Effector memory CD8-positive, alpha-beta T cell (primary cell): ENCODE measurements around the gene FUT8.

Experiments
- ATAC-seq: fragments of 150-1000 bp; cut with Tn5 transposase; replicated peaks from 2 replicates; pipeline ENCODE4 v1.10.0; 2021; ENCODE audit warnings: mild to moderate bottlenecking, moderate library complexity
- DNase-seq, 3 experiments: peaks; one replicate each; pipeline ENCODE4 v3.0.0; 2021
- H3K27ac Mint-ChIP-seq, 2 donors: one replicate each; pipeline ENCODE4 v1.8.0; 2022; ENCODE audit warnings: mild to moderate bottlenecking in 2 of 2, mixed read lengths in 2 of 2, moderate library complexity in 2 of 2
- H3K27me3 Mint-ChIP-seq, 2 donors: one replicate each; pipeline ENCODE4 v1.8.0; 2022; ENCODE audit warnings: mixed read lengths in 2 of 2
- H3K36me3 Mint-ChIP-seq: one replicate; pipeline ENCODE4 v1.8.0; 2022; ENCODE audit warnings: mild to moderate bottlenecking, moderate library complexity, mixed read lengths; ENCODE audit not compliant: insufficient read depth
- H3K4me1 Mint-ChIP-seq, 2 donors: one replicate each; pipeline ENCODE4 v1.8.0; 2022; ENCODE audit warnings: low read depth in 2 of 2, mixed read lengths in 2 of 2
- H3K4me3 Mint-ChIP-seq, 2 donors: one replicate each; pipeline ENCODE4 v1.8.0; 2022; ENCODE audit warnings: mild to moderate bottlenecking in 2 of 2, mixed read lengths in 2 of 2, moderate library complexity in 2 of 2
- H3K9me3 Mint-ChIP-seq, 2 donors: one replicate each; pipeline ENCODE4 v1.8.0; 2022; ENCODE audit warnings: mixed read lengths in 2 of 2

FUT8 gene

DNA sequence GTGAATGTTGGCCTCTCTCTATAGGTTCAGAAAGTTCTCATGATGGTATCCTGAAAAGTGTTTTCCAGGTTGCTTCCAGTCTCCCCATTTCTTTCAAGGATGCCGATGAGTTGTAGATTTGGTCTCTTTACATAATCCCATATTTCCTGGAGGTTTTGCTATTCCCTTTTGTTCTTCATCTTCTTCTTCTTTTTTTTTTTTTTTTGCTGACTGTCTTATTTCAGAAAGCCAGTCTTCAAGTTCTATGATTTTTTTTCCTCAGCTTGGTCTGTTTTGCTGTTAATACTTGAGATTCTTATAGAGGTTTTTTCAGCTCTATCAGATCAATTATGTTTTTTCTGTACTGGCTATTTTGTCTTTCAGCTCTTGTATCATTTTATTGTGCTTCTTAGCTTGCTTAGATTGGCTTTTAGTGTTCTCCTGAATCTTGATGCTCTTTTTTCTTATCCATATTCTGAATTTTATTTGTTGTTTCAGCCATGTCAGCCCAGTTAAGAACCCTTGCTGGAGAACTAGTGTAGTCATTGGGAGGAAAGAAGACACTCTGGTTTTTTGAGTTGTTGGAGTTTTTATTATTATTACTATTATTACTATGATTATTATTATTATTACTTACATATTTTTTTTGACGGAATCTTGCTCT, 124.4 kb downstream of the FUT8 start:
- no peak for ATAC-seq
- H3K4me3 Mint-ChIP-seq = no peak overlapping the region
- no peaks in the 10 kb centered on the region for H3K27me3 Mint-ChIP-seq

DNA sequence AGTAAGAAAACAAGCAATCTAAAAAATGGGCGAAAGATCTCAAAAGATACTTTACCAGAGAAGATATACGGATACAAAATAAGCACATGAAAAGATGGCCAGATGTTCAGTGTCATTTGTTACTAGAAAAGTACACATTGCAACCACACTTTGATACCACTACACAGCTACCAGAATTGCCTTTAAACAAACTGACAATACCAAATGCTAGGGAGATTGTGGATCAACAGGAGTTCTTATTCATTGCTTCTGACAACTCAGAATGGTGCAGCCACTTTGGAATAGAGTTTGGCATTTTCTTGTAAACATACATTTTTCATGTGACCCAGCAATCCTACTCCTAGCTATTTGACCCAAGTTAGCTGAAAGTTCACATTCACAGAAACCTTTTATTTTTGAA, 136.3 kb downstream of the FUT8 start:
- H3K36me3 Mint-ChIP-seq = no peaks in the 10 kb centered on the region
- H3K4me3 Mint-ChIP-seq = no peak overlapping the region
- H3K4me1 Mint-ChIP-seq = peaks cover 0 to 4% of the 10 kb centered on the region in 2 donors
- H3K27me3 Mint-ChIP-seq = no peaks in the 10 kb centered on the region
- ATAC-seq (no peak), DNase-seq (no peak)
- no peak overlapping the region for H3K27ac Mint-ChIP-seq
- H3K9me3 Mint-ChIP-seq = no peaks in the 10 kb centered on the region

More for the DNA sequence above, 124.4 kb downstream of the FUT8 start:
- Mint-ChIP-seq H3K4me1 (peaks cover 0 to 1% of the 10 kb centered on the region in 2 donors), H3K27ac (no peak overlapping the region), H3K9me3 (no peaks in the 10 kb centered on the region), H3K36me3 (no peaks in the 10 kb centered on the region)
- no peak for DNase-seq

DNA sequence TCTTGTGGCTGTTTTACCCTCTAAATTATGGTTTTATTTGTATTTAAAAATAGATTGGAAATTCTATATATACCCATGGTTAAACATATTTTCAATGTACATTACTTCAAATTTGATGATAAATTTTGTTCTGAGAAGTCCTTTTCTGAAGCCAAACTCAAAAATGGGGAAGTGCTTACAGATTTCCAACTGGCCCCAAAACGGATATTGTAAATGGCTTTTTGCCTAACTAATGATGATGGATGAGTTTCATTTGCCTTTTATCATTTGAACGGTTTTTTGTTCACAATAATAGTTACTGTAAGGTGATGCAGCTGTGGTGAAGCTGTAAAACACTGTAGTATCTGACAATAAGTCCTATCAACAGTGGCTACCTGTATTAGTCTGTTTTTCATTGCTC, 136.9 kb downstream of the FUT8 start:
- no peaks in the 10 kb centered on the region for H3K9me3 Mint-ChIP-seq

DNA sequence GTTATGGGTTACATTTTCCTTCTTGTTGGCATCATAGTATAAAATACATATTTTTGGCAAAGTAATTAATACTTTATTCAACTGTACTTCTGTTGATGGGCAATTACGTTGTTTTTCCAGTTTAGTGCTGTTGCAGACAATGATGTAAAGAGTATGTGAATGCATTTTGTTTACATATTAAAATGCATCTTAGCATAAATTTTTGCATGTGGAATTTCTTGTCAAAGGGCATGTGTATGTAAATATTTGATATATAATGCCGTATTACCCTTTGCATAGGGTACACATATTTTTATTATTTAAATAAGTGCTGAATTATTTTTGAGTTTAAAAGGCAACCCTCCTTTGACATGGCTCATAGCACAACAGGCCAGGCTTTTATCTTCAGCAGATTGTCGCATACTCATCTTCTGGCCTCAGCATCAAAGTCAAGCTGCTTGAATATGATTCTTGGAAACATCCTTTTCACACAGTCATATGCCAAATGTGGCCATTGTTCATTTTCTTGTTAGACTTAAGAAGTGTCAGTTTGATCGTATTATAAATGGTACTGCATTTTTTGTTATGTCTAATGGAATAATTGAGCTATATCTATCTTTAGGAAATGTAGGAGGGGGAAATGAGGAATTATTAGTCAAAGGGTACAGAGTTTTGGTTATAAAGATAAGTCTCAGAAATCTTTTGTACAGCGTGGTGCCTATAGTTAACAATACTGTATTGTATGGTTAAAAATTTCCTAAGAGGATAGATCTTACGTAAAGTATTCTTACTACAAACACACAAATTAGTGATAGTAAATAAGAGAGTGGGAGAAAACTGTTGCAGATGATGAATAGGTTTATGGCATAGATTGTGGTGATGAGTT, 138.5 kb downstream of the FUT8 start:
- no peak overlapping the region for H3K27ac Mint-ChIP-seq
- no peaks in the 10 kb centered on the region for H3K9me3 Mint-ChIP-seq
- ATAC-seq (no peak), DNase-seq (no peak)
- H3K36me3 Mint-ChIP-seq = no peaks in the 10 kb centered on the region
- H3K27me3 Mint-ChIP-seq = no peaks in the 10 kb centered on the region
- peaks cover 0 to 4% of the 10 kb centered on the region in 2 donors for H3K4me1 Mint-ChIP-seq
- H3K4me3 Mint-ChIP-seq = no peak overlapping the region

More for the DNA sequence above, 136.9 kb downstream of the FUT8 start:
- ATAC-seq = no peak
- H3K27ac Mint-ChIP-seq = no peak overlapping the region
- H3K36me3 Mint-ChIP-seq = no peaks in the 10 kb centered on the region
- H3K4me1 Mint-ChIP-seq = peaks cover 0 to 4% of the 10 kb centered on the region in 2 donors
- no peaks in the 10 kb centered on the region for H3K27me3 Mint-ChIP-seq
- DNase-seq = no peak
- no peak overlapping the region for H3K4me3 Mint-ChIP-seq

DNA sequence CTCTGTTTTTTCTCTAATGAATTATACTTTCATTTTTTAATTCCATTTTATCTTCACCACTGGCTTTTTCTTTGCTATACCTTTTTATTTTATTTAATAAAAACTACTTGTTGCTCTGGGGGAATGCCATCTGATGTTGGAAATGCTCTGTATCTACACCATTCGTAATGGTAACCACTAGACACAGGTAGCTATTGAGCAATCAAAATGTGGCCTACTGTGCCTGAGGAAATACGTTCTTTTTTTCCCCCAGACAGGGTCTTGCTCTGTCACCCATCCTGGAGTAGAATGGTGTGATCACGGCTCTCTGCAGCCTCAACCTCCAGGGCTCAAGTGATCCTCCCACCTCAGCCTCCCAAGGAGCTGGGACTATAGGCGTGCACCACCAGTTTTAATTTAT, 140.2 kb downstream of the FUT8 start:
- Mint-ChIP-seq H3K27ac (no peak overlapping the region), H3K9me3 (no peaks in the 10 kb centered on the region), H3K4me1 (peaks cover 0 to 4% of the 10 kb centered on the region in 2 donors), H3K4me3 (no peak overlapping the region), H3K36me3 (no peaks in the 10 kb centered on the region), H3K27me3 (no peaks in the 10 kb centered on the region)
- no peak for ATAC-seq
- DNase-seq = no peak

DNA sequence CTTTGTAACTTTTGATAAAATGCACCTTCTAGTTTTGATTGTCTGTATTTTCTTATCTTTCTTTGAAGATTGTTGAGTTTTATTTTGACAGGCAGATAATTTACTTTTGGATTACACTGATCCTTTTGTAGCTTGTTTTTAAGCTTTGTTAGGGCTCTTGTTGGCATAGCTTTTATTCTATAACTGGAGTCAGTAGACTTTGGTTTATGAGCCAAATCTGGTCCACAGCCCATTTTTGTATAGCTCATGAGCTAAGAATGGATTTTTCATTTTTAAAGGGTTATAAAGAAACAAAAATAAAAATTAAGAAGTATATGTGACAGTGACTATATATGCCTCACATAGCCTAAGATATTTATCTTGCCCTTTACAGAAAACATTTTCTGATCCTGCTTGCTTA, 142.3 kb downstream of the FUT8 start:
- H3K27ac Mint-ChIP-seq = no peak overlapping the region
- ATAC-seq (no peak), DNase-seq (no peak)
- H3K4me3 Mint-ChIP-seq = no peak overlapping the region
- no peaks in the 10 kb centered on the region for H3K36me3 Mint-ChIP-seq
- H3K27me3 Mint-ChIP-seq = no peaks in the 10 kb centered on the region
- H3K9me3 Mint-ChIP-seq = no peaks in the 10 kb centered on the region
- H3K4me1 Mint-ChIP-seq = peaks cover 0 to 3% of the 10 kb centered on the region in 2 donors

DNA sequence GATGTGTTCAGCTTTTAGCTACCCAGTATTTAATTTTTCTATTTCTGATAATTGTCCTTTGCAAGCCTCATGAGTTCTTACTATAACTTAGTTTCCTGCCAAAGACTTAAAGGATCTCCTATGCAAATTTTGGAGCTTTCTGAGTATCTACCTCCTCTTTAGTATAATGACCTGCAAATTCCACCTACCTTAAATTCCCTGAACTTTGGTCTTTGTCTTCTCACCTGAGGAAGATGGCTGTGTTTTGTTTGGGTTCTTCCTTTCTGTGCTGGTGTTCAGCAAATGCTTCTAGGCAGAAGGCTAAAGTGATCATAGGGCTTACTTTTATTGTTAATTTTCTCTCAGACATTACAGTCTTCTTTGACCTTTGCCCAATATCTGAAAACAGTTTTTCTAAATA, 142.8 kb downstream of the FUT8 start:
- Mint-ChIP-seq H3K4me3 (no peak overlapping the region), H3K4me1 (no peaks in the 10 kb centered on the region), H3K9me3 (no peaks in the 10 kb centered on the region), H3K27ac (no peak overlapping the region), H3K36me3 (no peaks in the 10 kb centered on the region), H3K27me3 (no peaks in the 10 kb centered on the region)
- DNase-seq = no peak
- ATAC-seq = no peak

DNA sequence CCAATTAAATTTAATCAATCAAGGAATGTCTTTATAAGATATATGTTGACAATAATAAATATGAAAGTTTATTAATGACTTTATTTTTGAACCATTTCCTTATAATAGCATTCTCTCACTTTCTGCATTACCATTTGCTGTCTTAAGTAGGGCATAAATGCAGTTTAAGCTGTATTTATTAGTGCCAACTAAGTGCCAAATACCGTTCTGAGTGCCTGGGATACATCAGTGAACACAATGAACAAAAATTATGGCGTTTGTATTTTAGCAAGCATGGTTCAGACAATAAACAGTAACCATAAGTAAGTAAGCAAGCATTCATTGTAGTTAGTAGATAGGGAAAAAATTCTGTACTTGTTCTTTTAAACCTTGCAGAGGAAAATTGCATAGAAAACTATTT, 145.8 kb downstream of the FUT8 start:
- DNase-seq (no peak), ATAC-seq (no peak)
- H3K4me1 Mint-ChIP-seq = no peaks in the 10 kb centered on the region
- H3K36me3 Mint-ChIP-seq = no peaks in the 10 kb centered on the region
- no peak overlapping the region for H3K27ac Mint-ChIP-seq
- no peaks in the 10 kb centered on the region for H3K9me3 Mint-ChIP-seq
- H3K4me3 Mint-ChIP-seq = no peak overlapping the region
- no peaks in the 10 kb centered on the region for H3K27me3 Mint-ChIP-seq

DNA sequence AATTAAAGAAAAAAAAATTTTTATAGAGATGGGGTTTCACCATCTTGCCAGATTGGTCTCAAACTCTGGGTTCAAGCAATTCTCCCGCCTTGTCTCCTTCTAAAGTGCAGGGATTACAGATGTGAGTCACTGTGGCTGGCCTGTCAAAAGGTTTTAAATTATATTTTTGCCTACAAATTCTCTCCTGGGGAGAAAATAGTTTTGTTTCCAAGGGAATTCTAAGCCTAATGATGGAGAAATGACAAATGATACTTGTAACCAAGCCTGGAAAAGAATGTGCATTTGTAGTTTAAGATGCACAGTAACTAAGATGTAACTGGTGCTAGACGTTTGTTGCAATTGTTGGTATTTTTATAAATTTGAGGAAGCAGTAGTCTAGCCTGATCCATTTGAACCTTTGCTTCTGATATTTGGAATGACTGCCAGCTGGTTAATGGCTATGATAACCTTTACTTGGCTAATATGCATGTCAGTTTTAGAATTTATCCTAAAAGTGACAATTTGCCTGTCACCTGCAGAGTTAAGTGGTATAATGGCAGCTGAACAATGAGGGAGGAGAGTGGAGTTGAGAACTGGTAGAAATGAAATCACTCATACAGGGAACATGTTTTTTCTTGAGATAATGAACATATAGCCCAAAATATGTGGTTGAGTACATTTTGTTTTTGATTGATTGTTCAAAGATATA, 148.0 kb downstream of the FUT8 start:
- no peak for ATAC-seq
- Mint-ChIP-seq H3K9me3 (peaks cover 0 to 2% of the 10 kb centered on the region in 2 donors), H3K4me1 (peaks cover 3 to 4% of the 10 kb centered on the region in 2 donors), H3K27ac (no peak overlapping the region), H3K36me3 (no peaks in the 10 kb centered on the region), H3K27me3 (no peaks in the 10 kb centered on the region), H3K4me3 (no peak overlapping the region)
- no peak for DNase-seq

DNA sequence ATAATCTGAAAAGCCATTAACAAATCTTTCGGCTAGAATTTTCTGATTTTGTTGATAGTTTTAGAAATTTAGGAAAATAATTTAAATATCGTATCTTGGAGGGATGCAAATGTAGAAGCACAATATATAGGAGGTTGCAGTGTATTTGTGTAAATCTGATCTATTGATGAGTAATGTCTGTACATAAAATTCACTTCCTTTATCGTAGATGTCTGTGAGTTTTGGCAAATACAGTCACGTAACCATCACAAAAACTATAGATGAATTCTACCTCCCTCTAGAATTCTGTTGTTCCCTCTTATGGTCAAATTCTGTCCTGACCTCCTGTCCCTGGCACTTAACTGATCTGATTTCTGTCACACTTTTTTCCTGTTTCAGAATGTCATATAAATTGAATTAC, 151.8 kb downstream of the FUT8 start:
- no peaks in the 10 kb centered on the region for H3K27me3 Mint-ChIP-seq
- ATAC-seq (no peak), DNase-seq (no peak)
- H3K4me3 Mint-ChIP-seq = no peak overlapping the region
- H3K27ac Mint-ChIP-seq = no peak overlapping the region
- no peaks in the 10 kb centered on the region for H3K36me3 Mint-ChIP-seq
- peaks cover 11 to 16% of the 10 kb centered on the region in 2 donors for H3K4me1 Mint-ChIP-seq
- H3K9me3 Mint-ChIP-seq = peaks cover 0 to 2% of the 10 kb centered on the region in 2 donors

DNA sequence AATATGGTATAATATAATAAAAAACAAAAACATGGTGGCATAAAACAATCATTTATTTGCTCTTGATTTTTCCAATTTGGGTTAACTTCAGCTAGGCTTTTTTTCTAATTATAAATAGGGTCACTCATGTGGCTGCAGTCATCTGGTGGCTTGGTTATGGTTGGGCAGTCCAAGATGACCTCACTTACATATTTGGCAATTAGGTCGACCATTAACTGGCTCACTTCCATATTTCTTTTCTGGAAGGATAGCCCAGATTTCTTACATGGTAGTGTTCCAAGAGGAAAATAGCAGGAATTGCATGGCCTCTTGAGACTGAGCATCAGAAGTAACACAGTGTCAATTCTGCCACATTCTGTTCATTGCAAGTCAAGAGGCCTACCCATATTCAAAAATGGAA, 153.4 kb downstream of the FUT8 start:
- Mint-ChIP-seq H3K27me3 (no peaks in the 10 kb centered on the region), H3K9me3 (peaks cover 0 to 2% of the 10 kb centered on the region in 2 donors), H3K36me3 (no peaks in the 10 kb centered on the region), H3K27ac (no peak overlapping the region), H3K4me3 (no peak overlapping the region), H3K4me1 (peaks cover 11 to 20% of the 10 kb centered on the region in 2 donors)
- DNase-seq (no peak), ATAC-seq (no peak)

DNA sequence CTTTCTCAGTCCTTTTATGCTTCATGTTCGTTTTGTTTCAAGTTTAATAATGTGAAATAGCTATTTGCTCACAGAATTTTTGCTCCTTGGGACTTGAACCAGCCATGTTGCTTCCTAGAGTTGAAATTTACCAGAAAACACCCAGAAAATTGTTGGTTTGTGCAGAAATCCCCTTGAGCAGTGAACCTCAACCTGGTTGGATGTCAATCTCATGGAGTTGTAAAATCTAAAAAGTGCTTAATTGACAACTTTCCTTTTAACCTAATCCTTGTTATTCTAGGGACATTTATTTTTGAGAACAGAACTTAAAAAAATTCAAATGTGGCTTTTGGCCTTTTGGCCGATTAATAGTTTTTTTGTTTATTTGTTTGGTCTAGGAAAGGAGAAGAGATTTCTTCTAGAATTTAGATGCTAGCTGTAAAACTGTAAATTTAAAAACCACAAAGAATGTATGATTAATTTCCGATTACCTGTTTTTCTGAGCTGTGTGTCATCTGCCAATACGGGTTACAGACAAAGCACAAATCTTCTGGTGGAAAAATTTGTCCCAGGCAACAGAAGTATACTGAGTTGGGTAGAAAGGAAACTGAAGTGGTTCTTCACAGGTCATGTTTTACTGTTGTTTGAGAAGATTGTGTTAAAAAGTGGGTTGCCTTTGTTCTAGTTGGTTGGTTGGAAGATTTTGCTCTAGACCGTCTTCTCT, 154.4 kb downstream of the FUT8 start:
- DNase-seq = no peak
- peak overlapping the region; percentile 38 to 48 for H3K27ac Mint-ChIP-seq
- H3K36me3 Mint-ChIP-seq = no peaks in the 10 kb centered on the region
- H3K27me3 Mint-ChIP-seq = no peaks in the 10 kb centered on the region
- peaks cover 0 to 2% of the 10 kb centered on the region in 2 donors for H3K9me3 Mint-ChIP-seq
- ATAC-seq = peak; percentile 21
- H3K4me3 Mint-ChIP-seq = no peak overlapping the region
- H3K4me1 Mint-ChIP-seq = peaks cover 11 to 20% of the 10 kb centered on the region in 2 donors

DNA sequence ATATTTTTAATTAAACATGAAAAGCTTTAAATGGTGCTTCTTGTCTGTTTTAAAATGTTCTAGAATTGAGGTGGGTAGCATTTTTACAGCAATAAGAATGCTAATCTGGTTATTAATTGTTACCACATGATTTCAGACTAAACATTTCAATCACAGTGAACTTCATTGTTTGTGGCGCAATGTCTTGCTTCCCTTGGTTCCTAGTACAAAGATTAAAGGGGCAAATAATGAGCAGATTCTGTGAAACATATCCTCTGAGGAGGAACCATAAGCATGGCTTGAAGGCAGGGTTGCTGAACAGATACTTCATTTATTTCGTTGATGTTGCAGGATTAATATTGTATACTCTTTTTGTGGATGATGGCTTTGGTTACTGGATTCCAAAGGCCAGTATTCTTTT, 162.1 kb downstream of the FUT8 start:
- DNase-seq (no peak), ATAC-seq (no peak)
- Mint-ChIP-seq H3K4me3 (no peak overlapping the region), H3K36me3 (peaks cover 3% of the 10 kb centered on the region), H3K4me1 (peaks cover 5 to 33% of the 10 kb centered on the region in 2 donors), H3K27ac (no peak overlapping the region), H3K9me3 (no peaks in the 10 kb centered on the region), H3K27me3 (no peaks in the 10 kb centered on the region)
